ENCODE results near the gene VSIR. TPM values are rescaled to one million over a fixed set of nuclear protein-coding genes. Genes with fewer than 3 reads are reported as not detected.

VSIR gene
- total and polyA plus RNA-seq, 9 of the 15 experiments (the other 6 are each of a cell fraction or from before 2014, with no cell fraction given): 0.14 to 20.5 (median 9.3) TPM

DNA sequence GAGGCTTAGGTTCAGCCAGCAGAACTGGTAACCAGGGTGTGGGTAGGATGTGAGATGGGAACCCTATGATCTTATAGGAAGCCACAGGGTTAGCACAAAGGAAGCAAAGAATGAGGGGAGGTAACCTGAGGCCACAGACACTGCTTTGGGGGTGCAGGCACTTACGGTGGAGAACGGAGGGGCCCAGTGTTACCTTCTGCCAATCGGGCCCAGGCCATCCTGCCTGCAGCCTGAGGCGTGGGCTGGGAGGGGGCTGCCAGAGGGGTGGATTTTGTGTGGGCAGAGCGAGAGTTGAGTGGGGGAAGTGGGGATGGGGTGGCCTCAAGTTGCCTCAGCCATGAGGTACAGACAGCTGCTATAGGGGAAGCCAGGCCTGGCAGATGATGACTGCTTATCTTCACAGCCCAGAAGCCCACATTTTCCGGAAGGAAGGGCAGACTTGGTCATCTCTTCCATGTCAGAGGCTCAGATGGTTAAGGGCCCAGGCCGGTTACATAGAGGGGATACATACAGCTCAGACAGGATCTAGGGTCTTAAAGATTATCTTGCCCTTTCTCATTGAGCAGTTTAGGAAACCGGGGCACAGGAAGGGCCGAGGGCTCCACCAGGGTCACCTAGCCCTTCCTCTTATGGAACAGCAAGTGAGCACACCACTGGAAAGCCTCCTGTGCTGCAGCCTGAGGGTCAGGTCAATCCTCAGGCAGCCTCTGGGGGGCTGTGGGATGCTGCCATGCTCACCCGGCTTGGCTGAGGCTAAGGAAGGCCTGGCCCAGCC lies 24.4 kb upstream of the VSIR start (continued):
- TF ChIP-seq YY1 (IDR thresholded peaks at IDR 0.05; ENCODE audit: borderline replicate concordance in 1 of 3, control insufficient read depth in 1 of 3, extremely low read depth in 1 of 3, insufficient read depth in 3 of 3, insufficient read length in 1 of 3, insufficient replicate concordance in 2 of 3, low read depth in 1 of 3, low read length in 2 of 3): peak in 1 of 3 experiments; percentile 53
- TF ChIP-seq NCOA1 (IDR thresholded peaks at IDR 0.05; ENCODE audit: low read depth): peak; percentile 76; the same call in 1 of the 2 replicates
- no peak for TF ChIP-seq ZNF830 (CRISPR knock-in tag; IDR thresholded peaks at IDR 0.05)
- no peak for TF ChIP-seq ILF3 (IDR thresholded peaks at IDR 0.05; ENCODE audit: borderline replicate concordance)
- TF ChIP-seq KDM2B (CRISPR knock-in tag; IDR thresholded peaks at IDR 0.05): no peak
- TF ChIP-seq, protein P1, sequence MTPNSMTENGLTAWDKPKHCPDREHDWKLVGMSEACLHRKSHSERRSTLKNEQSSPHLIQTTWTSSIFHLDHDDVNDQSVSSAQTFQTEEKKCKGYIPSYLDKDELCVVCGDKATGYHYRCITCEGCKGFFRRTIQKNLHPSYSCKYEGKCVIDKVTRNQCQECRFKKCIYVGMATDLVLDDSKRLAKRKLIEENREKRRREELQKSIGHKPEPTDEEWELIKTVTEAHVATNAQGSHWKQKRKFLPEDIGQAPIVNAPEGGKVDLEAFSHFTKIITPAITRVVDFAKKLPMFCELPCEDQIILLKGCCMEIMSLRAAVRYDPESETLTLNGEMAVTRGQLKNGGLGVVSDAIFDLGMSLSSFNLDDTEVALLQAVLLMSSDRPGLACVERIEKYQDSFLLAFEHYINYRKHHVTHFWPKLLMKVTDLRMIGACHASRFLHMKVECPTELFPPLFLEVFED (CRISPR knock-in tag; conservative IDR thresholded peaks at IDR 0.05): peak; percentile 89
- TF ChIP-seq, protein P2, sequence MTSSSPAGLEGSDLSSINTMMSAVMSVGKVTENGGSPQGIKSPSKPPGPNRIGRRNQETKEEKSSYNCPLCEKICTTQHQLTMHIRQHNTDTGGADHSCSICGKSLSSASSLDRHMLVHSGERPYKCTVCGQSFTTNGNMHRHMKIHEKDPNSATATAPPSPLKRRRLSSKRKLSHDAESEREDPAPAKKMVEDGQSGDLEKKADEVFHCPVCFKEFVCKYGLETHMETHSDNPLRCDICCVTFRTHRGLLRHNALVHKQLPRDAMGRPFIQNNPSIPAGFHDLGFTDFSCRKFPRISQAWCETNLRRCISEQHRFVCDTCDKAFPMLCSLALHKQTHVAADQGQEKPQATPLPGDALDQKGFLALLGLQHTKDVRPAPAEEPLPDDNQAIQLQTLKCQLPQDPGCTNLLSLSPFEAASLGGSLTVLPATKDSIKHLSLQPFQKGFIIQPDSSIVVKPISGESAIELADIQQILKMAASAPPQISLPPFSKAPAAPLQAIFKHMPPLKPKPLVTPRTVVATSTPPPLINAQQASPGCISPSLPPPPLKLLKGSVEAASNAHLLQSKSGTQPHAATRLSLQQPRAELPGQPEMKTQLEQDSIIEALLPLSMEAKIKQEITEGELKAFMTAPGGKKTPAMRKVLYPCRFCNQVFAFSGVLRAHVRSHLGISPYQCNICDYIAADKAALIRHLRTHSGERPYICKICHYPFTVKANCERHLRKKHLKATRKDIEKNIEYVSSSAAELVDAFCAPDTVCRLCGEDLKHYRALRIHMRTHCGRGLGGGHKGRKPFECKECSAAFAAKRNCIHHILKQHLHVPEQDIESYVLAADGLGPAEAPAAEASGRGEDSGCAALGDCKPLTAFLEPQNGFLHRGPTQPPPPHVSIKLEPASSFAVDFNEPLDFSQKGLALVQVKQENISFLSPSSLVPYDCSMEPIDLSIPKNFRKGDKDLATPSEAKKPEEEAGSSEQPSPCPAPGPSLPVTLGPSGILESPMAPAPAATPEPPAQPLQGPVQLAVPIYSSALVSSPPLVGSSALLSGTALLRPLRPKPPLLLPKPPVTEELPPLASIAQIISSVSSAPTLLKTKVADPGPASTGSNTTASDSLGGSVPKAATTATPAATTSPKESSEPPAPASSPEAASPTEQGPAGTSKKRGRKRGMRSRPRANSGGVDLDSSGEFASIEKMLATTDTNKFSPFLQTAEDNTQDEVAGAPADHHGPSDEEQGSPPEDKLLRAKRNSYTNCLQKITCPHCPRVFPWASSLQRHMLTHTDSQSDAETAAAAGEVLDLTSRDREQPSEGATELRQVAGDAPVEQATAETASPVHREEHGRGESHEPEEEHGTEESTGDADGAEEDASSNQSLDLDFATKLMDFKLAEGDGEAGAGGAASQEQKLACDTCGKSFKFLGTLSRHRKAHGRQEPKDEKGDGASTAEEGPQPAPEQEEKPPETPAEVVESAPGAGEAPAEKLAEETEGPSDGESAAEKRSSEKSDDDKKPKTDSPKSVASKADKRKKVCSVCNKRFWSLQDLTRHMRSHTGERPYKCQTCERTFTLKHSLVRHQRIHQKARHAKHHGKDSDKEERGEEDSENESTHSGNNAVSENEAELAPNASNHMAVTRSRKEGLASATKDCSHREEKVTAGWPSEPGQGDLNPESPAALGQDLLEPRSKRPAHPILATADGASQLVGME (CRISPR knock-in tag; IDR thresholded peaks at IDR 0.05): no peak
- no peak for TF ChIP-seq SIN3B (IDR thresholded peaks at IDR 0.05; ENCODE audit: low read depth)
- TF ChIP-seq ZNF644 (tag; IDR thresholded peaks at IDR 0.05; ENCODE audit: low read depth): no peak
- TF ChIP-seq, protein P3, sequence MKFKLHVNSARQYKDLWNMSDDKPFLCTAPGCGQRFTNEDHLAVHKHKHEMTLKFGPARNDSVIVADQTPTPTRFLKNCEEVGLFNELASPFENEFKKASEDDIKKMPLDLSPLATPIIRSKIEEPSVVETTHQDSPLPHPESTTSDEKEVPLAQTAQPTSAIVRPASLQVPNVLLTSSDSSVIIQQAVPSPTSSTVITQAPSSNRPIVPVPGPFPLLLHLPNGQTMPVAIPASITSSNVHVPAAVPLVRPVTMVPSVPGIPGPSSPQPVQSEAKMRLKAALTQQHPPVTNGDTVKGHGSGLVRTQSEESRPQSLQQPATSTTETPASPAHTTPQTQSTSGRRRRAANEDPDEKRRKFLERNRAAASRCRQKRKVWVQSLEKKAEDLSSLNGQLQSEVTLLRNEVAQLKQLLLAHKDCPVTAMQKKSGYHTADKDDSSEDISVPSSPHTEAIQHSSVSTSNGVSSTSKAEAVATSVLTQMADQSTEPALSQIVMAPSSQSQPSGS (CRISPR knock-in tag; IDR thresholded peaks at IDR 0.05): no peak
- no peak for TF ChIP-seq POU5F1 (IDR thresholded peaks at IDR 0.05; ENCODE audit: borderline replicate concordance, low read depth, low read length, partially characterized antibody)
- no peak for TF ChIP-seq EZH2 (IDR thresholded peaks at IDR 0.05; ENCODE audit: borderline replicate concordance, low read depth, low read length)
- TF ChIP-seq, protein P4, sequence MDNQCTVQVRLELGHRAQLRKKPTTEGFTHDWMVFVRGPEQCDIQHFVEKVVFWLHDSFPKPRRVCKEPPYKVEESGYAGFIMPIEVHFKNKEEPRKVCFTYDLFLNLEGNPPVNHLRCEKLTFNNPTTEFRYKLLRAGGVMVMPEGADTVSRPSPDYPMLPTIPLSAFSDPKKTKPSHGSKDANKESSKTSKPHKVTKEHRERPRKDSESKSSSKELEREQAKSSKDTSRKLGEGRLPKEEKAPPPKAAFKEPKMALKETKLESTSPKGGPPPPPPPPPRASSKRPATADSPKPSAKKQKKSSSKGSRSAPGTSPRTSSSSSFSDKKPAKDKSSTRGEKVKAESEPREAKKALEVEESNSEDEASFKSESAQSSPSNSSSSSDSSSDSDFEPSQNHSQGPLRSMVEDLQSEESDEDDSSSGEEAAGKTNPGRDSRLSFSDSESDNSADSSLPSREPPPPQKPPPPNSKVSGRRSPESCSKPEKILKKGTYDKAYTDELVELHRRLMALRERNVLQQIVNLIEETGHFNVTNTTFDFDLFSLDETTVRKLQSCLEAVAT (IDR thresholded peaks at IDR 0.05): no peak
- peak; percentile 53; the same call in 1 of the 2 replicates for TF ChIP-seq ZNF583 (CRISPR knock-in tag; IDR thresholded peaks at IDR 0.05)
- TF ChIP-seq JUND (IDR thresholded peaks at IDR 0.05; ENCODE audit: borderline replicate concordance, low read depth, low read length): peak; percentile 71
- TF ChIP-seq JUND (tag; IDR thresholded peaks at IDR 0.05; ENCODE audit: borderline replicate concordance, low read depth, low read length): no peak; the same call in 2 of the 3 replicates
- TF ChIP-seq SUPT5H (IDR thresholded peaks at IDR 0.05): no peak
